Neural cell (in vitro differentiated cells): Measurements from ENCODE around the gene MFRP. TPM values are rescaled to one million over a fixed set of nuclear protein-coding genes. Genes with fewer than 3 reads are reported as not detected.

Source experiments
- H2AFZ ChIP-seq: fragments of 200-600, 300-800 bp; sonication (generic), shearing (Covaris generic); 2 replicates; pipeline ENCODE4 v1.6.0; 2014; ENCODE audit warnings: low read depth, mild to moderate bottlenecking, antibody characterized with exemption, low read length, moderate library complexity
- H3F3A ChIP-seq: fragments of 200-600 bp; shearing (Covaris generic); 2 replicates; pipeline ENCODE4 v1.6.1; 2016; ENCODE audit warnings: mild to moderate bottlenecking, moderate library complexity, mixed read lengths, antibody characterized with exemption, low read length; ENCODE audit not compliant: insufficient read depth, poor library complexity, severe bottlenecking
- H3K27ac ChIP-seq: fragments of 200-600, 300-800 bp; sonication (generic), shearing (Covaris generic); 2 replicates; pipeline ENCODE4 v1.5.1; 2014; ENCODE audit warnings: mild to moderate bottlenecking, low read length, moderate library complexity
- H3K27me3 ChIP-seq: fragments of 300-800, 200-600 bp; sonication (generic), shearing (Covaris generic); 2 replicates; pipeline ENCODE4 v1.6.0; 2014; ENCODE audit warnings: mild to moderate bottlenecking, low read depth, low read length, moderate library complexity; ENCODE audit not compliant: insufficient read depth
- H3K36me3 ChIP-seq: fragments of 300-800, 200-600 bp; sonication (generic), shearing (Covaris generic); 2 replicates; pipeline ENCODE4 v1.5.1; 2014; ENCODE audit warnings: mild to moderate bottlenecking, antibody characterized with exemption, low read length, moderate library complexity; ENCODE audit not compliant: insufficient read depth
- H3K4me2 ChIP-seq: fragments of 300-800, 200-600 bp; sonication (generic), shearing (Covaris generic); 2 replicates; pipeline ENCODE4 v1.6.0; 2014; ENCODE audit warnings: mild to moderate bottlenecking, low read length
- H3K4me3 ChIP-seq: fragments of 300-800, 200-600 bp; sonication (generic), shearing (Covaris generic); 2 replicates; pipeline ENCODE4 v1.5.1; 2014; ENCODE audit warnings: mild to moderate bottlenecking, low read length, moderate library complexity
- H3K79me2 ChIP-seq: fragments of 200-600 bp; shearing (Covaris generic); replicated peaks from 2 replicates; pipeline ENCODE4 v1.6.0; 2014; ENCODE audit warnings: mild to moderate bottlenecking, low read length, moderate library complexity; ENCODE audit not compliant: insufficient read depth
- H3K9ac ChIP-seq: fragments of 300-800, 200-600 bp; sonication (generic), shearing (Covaris generic); 2 replicates; pipeline ENCODE4 v1.6.1; 2016; ENCODE audit warnings: mild to moderate bottlenecking, low read length, mixed read lengths
- H3K9me2 ChIP-seq: fragments of 200-600 bp; shearing (Covaris generic); 2 replicates; pipeline ENCODE4 v1.6.1; 2016; ENCODE audit warnings: mild to moderate bottlenecking, low read length, mixed read lengths; ENCODE audit not compliant: insufficient read depth
- H3K9me3 ChIP-seq: fragments of 200-600, 300-800 bp; sonication (generic), shearing (Covaris generic); 2 replicates; pipeline ENCODE4 v1.6.1; 2016; ENCODE audit warnings: mild to moderate bottlenecking, mixed run types, low read length, moderate library complexity, mixed read lengths
- H4K20me1 ChIP-seq: fragments of 200-600 bp; shearing (Covaris generic); 2 replicates; pipeline ENCODE4 v1.6.1; 2016; ENCODE audit warnings: mild to moderate bottlenecking, mixed run types; ENCODE audit not compliant: insufficient read depth
- CTCF ChIP-seq: fragments of 450-650 bp; IDR thresholded peaks from 2 replicates; pipeline ENCODE4 v1.5.1; 2014; ENCODE audit warnings: antibody characterized with exemption, mild to moderate bottlenecking, moderate library complexity; ENCODE audit not compliant: poor library complexity, severe bottlenecking
- EP300 ChIP-seq: fragments of 450-650 bp; conservative IDR thresholded peaks from 2 replicates; pipeline ENCODE4 v1.6.1; 2014; ENCODE audit warnings: antibody characterized with exemption, mild to moderate bottlenecking, moderate library complexity; ENCODE audit not compliant: poor library complexity, severe bottlenecking
- EZH2 ChIP-seq: fragments of 200-600, 300-800 bp; shearing (Covaris generic), sonication (generic); IDR thresholded peaks from 2 replicates; pipeline ENCODE4 v1.6.1; 2014; ENCODE audit warnings: antibody characterized with exemption, low read length, borderline replicate concordance, mild to moderate bottlenecking; ENCODE audit not compliant: insufficient read depth, poor library complexity, severe bottlenecking
- MXI1 ChIP-seq: fragments of 450-650 bp; conservative IDR thresholded peaks from 2 replicates; pipeline ENCODE4 v1.6.1; 2014; ENCODE audit warnings: antibody characterized with exemption, mild to moderate bottlenecking; ENCODE audit not compliant: poor library complexity, severe bottlenecking
- POLR2AphosphoS5 ChIP-seq: IDR thresholded peaks from 2 replicates; pipeline ENCODE4 v1.6.1; 2012
- RAD21 ChIP-seq: fragments of 450-650 bp; conservative IDR thresholded peaks from 2 replicates; pipeline ENCODE4 v1.6.1; 2014; ENCODE audit warnings: antibody characterized with exemption, mild to moderate bottlenecking, moderate library complexity
- SMC3 ChIP-seq: fragments of 450-650 bp; conservative IDR thresholded peaks from 2 replicates; pipeline ENCODE4 v1.6.1; 2014; ENCODE audit warnings: antibody characterized with exemption, mild to moderate bottlenecking, moderate library complexity; ENCODE audit not compliant: poor library complexity
- TAF1 ChIP-seq: IDR thresholded peaks from 2 replicates; pipeline ENCODE4 v1.6.1; 2012; ENCODE audit warnings: low read depth
- polyA plus RNA-seq: library from polyadenylated mRNA; depleted of rRNA; stranded (reverse); fragments of >200 nt; gene quantifications from 2 replicates; pipeline ENCODE4 v1.2.3, GENCODE V29; 2014
- TF ChIP-seq, protein P1 (sequence below): IDR thresholded peaks from 2 replicates; pipeline ENCODE4 v1.6.1; 2012; ENCODE audit warnings: borderline replicate concordance

MFRP gene
- polyA plus RNA-seq, 1 donor from 2014 or later: not detected

DNA sequence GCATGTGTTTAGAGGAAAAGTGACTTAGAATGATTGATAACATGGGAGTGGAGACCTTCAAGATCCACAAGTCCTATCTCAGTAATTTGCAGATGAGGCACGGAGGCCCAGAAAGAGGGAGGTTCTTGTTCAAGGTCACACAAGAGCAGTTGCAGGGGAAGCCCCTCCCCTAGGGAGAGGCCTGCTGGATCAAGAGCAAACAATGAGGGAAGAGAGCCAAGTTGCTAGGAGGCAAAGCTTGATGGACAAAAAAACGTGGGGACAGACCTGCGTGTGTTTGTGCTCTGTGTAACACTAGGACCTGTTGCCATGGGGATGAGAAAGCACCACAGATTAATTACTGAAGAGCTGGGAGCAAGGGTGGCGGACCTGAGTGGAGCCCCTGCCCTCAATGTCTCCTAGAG is 6.4 kb upstream of the MFRP start:
- Histone ChIP-seq H4K20me1 (no peaks in the 10 kb centered on the region), H3K9me2 (no peaks in the 10 kb centered on the region), H3K36me3 (no peaks in the 10 kb centered on the region), H3K79me2 (no peaks in the 10 kb centered on the region), H3K9ac (no peak overlapping the region), H3K27me3 (peaks cover 4% of the 10 kb centered on the region), H3K27ac (no peak overlapping the region), H3K4me2 (no peak overlapping the region), H3K9me3 (no peaks in the 10 kb centered on the region), H3K4me3 (no peak overlapping the region), H2AFZ (no peak overlapping the region), H3F3A (no peaks in the 10 kb centered on the region)
- TF ChIP-seq CTCF (no peak), POLR2AphosphoS5 (no peak), MXI1 (no peak), RAD21 (no peak), TAF1 (no peak), SMC3 (no peak), EP300 (no peak), EZH2 (no peak)
- TF ChIP-seq, protein P1, sequence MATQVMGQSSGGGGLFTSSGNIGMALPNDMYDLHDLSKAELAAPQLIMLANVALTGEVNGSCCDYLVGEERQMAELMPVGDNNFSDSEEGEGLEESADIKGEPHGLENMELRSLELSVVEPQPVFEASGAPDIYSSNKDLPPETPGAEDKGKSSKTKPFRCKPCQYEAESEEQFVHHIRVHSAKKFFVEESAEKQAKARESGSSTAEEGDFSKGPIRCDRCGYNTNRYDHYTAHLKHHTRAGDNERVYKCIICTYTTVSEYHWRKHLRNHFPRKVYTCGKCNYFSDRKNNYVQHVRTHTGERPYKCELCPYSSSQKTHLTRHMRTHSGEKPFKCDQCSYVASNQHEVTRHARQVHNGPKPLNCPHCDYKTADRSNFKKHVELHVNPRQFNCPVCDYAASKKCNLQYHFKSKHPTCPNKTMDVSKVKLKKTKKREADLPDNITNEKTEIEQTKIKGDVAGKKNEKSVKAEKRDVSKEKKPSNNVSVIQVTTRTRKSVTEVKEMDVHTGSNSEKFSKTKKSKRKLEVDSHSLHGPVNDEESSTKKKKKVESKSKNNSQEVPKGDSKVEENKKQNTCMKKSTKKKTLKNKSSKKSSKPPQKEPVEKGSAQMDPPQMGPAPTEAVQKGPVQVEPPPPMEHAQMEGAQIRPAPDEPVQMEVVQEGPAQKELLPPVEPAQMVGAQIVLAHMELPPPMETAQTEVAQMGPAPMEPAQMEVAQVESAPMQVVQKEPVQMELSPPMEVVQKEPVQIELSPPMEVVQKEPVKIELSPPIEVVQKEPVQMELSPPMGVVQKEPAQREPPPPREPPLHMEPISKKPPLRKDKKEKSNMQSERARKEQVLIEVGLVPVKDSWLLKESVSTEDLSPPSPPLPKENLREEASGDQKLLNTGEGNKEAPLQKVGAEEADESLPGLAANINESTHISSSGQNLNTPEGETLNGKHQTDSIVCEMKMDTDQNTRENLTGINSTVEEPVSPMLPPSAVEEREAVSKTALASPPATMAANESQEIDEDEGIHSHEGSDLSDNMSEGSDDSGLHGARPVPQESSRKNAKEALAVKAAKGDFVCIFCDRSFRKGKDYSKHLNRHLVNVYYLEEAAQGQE: no peak

DNA sequence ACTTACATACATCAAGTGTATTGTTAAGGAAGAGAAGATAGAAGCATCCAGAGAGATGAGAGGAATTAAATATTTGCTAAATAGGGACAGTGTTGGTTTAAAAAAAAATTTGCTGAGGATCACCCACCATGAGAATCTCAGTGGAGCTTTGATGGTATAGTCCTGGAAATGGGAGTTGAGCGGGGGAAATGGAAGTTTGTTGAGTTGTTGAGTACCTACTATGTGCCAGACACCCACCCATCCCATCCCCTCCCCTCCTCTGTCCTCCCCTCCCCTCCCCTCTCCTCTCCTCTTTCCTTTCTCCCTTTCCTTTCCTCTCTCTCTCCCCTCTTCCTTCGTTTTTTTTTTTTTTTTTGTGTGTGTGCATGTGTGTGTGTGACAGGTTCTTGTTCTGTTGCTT is 4.7 kb upstream of the MFRP start:
- TF ChIP-seq CTCF (no peak), EP300 (no peak), EZH2 (no peak), RAD21 (no peak), POLR2AphosphoS5 (no peak), TAF1 (no peak), SMC3 (no peak), MXI1 (no peak)
- TF ChIP-seq, protein P1: no peak
- H3K36me3 ChIP-seq: no peaks in the 10 kb centered on the region
- H3K27me3 ChIP-seq: peaks cover 4% of the 10 kb centered on the region
- no peak overlapping the region for H3K4me3 ChIP-seq
- no peaks in the 10 kb centered on the region for H3F3A ChIP-seq
- H3K27ac ChIP-seq: no peak overlapping the region
- no peak overlapping the region for H2AFZ ChIP-seq
- no peaks in the 10 kb centered on the region for H4K20me1 ChIP-seq
- no peak overlapping the region for H3K4me2 ChIP-seq
- no peaks in the 10 kb centered on the region for H3K9me3 ChIP-seq
- H3K9ac ChIP-seq: no peak overlapping the region
- H3K79me2 ChIP-seq: no peaks in the 10 kb centered on the region
- H3K9me2 ChIP-seq: no peaks in the 10 kb centered on the region
